K562 (cell line): ENCODE results near the gene DARS1.

Experiments
- ARNT ChIP-seq, 2 experiments: fragments of 450-650 bp; IDR thresholded peaks; 2 replicates each; pipeline ENCODE4 v1.6.1; 2016; ENCODE audit warnings: mild to moderate bottlenecking in 1 of 2
- POLR2A ChIP-seq: fragments of 450-650 bp; conservative IDR thresholded peaks from 2 replicates; pipeline ENCODE4 v1.6.1; 2016
- ZNF76 ChIP-seq: fragments of 250-450 bp; sonication (Bioruptor Pico); IDR thresholded peaks from 2 replicates; pipeline ENCODE4 v1.4.0; 2020; ENCODE audit warnings: mild to moderate bottlenecking, moderate library complexity, borderline replicate concordance
- ZSCAN29 ChIP-seq: fragments of 450-650 bp; IDR thresholded peaks from 2 replicates; pipeline ENCODE4 v1.6.1; 2017

DNA sequence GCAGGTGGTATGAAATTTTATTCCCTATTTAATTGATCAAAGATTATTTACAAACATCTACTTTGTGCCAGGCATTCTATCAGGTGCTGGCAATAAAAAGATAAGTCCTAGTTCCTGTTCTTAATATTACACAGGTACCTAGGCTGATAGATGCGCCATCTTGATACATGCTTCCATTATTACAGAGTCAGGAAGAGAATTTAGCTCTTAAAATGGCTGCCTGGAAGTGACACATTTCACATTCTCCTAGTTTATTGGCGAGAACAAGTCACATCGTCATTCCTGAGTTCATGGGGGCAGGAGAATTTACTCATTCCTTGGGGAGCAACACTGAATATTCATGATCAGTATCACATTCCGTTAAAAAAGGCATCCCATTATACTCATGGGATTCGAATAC lies 1.1 kb upstream of the DARS1 start:
- TF ChIP-seq ARNT (IDR thresholded peaks at IDR 0.05), result no peak
- no peak for TF ChIP-seq POLR2A
- no peak for TF ChIP-seq ZSCAN29
- TF ChIP-seq ZNF76, result no peak
